ENCODE data around the gene DESI1. TPM values are rescaled to one million over a fixed set of nuclear protein-coding genes. Genes with fewer than 3 reads are reported as not detected.
"Not testable (repeated sequence)": the region's sequence is repeated elsewhere in the genome, so short reads cannot be mapped to it uniquely, and the experiment has no call there.

DESI1 gene
- total RNA-seq, 2 experiments from 2014 or later = 91.6 to 97.3 TPM

- ChIA-PET POLR2A (no interaction called here), CTCF (no interaction called here)
These were observed 21.0 kb upstream of the DESI1 start for GRCh38 chr22:41641854-41642253.

DNA sequence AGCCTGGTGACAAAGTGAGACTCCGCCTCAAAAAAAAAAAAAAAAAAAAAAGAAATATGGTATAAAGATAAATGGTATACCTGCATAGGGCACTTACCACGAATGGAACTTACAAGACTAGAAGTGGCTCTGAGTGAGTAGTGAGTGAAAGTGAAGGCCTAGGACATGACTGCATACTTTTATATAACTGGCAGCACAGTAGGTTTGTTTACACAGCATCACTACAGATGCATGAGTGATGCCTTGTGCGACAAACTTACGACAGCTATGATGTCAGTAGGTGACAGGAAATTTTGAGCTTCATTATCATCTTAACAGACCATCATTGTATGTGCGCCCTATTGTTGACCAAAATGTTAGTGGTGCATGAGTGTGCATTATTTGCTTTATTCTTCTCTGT is 17.9 kb upstream of the DESI1 start:
- CTCF ChIA-PET = interaction anchor here (1.6 kb wide), 1 partner anchor 28 kb away, joined by 8 read pairs; no protein-coding TSS in a partner anchor
- POLR2A ChIA-PET = interaction anchor here (0.5 kb wide), 1 partner anchor 39 kb away, joined by 3 read pairs; no protein-coding TSS in a partner anchor

DNA sequence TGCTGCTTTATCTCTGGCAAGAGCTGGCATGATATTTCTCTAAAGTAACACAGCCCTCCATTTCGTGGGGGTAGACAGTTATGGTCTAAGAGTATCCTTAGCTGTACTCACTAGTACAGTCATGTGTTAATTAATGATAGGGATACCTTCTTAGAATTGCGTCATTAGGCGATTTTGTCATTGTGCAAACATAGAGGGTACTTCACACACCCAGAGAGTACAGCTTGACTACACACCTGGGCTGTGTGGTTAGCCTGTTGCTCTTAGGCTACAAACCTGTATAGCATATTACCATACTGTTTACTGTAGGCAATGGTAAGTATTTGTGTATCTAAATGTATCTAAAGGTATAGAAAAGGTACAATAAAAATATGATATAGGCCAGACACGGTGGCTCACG is 17.3 kb upstream of the DESI1 start:
- CTCF ChIA-PET = interaction anchor here (1.6 kb wide), 1 partner anchor 28 kb away, joined by 8 read pairs; no protein-coding TSS in a partner anchor

DNA sequence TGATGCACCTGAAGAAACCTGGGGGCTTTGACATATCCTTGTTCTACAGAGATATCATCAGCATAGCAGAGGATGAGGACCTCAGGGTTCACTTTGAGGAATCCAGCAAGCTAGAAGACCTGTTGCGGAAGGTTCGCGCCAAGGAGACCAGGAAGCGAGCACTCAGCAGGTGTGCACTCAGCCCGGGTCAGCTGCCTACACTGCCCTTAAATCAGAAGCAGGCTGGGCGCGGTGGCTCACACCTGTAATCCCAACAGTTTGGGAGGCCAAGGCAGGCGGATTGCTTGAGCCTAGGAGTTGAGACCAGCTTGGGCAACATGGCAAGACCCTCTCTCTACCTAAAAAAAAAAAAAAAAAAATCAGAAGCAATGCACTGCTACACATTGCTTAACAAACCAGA is 16.8 kb upstream of the DESI1 start:
- ChIA-PET CTCF (interaction anchor here (1.0 to 1.6 kb wide), 2 partner anchors 29 to 162 kb away, joined by 4 to 8 read pairs; no protein-coding TSS in a partner anchor), POLR2A (interaction anchor here (0.9 kb wide), 1 partner anchor 9 kb away, joined by 8 read pairs; no protein-coding TSS in a partner anchor)

More for the DNA sequence above, 17.3 kb upstream of the DESI1 start:
- POLR2A ChIA-PET = interaction anchor here (0.9 kb wide), 1 partner anchor 9 kb away, joined by 8 read pairs; no protein-coding TSS in a partner anchor

DNA sequence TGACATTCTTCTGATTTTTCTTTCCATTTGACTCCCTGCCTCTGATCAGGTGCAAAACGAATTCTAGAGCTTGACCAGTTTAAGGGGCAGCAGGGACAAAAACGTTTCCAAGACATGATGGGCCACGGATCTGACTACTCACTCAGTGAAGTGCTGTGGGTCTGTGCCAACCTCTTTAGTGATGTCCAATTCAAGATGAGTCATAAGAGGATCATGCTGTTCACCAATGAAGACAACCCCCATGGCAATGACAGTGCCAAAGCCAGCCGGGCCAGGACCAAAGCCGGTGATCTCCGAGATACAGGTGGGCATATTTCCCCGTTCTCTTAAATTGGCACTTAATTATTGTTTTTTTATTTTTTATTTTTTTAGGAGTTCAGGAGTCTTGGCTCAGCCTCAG is 15.6 kb upstream of the DESI1 start:
- ChIA-PET POLR2A (no interaction called here), CTCF (no interaction called here)

GRCh38 chr22:41634610-41635009 is 13.8 kb upstream of the DESI1 start:
- POLR2A ChIA-PET, CTCF ChIA-PET: not testable (repeated sequence)

DNA sequence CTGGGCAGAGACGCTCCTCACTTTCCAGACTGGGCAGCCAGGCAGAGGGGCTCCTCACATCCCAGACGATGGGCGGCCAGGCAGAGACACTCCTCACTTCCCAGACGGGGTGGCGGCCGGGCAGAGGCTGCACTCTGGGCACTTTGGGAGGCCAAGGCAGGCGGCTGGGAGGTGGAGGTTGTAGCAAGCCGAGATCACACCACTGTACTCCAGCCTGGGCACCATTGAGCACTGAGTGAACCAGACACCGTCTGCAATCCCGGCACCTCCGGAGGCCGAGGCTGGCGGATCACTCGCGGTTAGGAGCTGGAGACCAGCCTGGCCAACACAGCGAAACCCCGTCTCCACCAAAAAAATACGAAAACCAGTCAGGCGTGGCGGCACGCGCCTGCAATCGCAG is 10.8 kb upstream of the DESI1 start:
- CTCF ChIA-PET, POLR2A ChIA-PET: not testable (repeated sequence)

- CTCF ChIA-PET, POLR2A ChIA-PET: not testable (repeated sequence)
These were observed 10.3 kb upstream of the DESI1 start for GRCh38 chr22:41631115-41631514.

- ChIA-PET POLR2A (no interaction called here), CTCF (interaction anchor here (3.0 kb wide), 1 partner anchor 41 kb away, joined by 11 read pairs; no protein-coding TSS in a partner anchor)
These were observed 4.7 kb upstream of the DESI1 start for GRCh38 chr22:41625577-41625976.

- POLR2A ChIA-PET = interaction anchor here (0.6 to 4.6 kb wide), 4 partner anchors 32 to 214 kb away, joined by 4 to 40 read pairs (median 5); partner anchors contain the start of genes CCDC134, PMM1 and TOB2
- CTCF ChIA-PET = interaction anchor here (0.6 to 1.5 kb wide), 2 partner anchors 42 to 307 kb away, joined by 3 to 4 read pairs; no protein-coding TSS in a partner anchor
These were observed 1.0 kb upstream of the DESI1 start for GRCh38 chr22:41621911-41622179.

DNA sequence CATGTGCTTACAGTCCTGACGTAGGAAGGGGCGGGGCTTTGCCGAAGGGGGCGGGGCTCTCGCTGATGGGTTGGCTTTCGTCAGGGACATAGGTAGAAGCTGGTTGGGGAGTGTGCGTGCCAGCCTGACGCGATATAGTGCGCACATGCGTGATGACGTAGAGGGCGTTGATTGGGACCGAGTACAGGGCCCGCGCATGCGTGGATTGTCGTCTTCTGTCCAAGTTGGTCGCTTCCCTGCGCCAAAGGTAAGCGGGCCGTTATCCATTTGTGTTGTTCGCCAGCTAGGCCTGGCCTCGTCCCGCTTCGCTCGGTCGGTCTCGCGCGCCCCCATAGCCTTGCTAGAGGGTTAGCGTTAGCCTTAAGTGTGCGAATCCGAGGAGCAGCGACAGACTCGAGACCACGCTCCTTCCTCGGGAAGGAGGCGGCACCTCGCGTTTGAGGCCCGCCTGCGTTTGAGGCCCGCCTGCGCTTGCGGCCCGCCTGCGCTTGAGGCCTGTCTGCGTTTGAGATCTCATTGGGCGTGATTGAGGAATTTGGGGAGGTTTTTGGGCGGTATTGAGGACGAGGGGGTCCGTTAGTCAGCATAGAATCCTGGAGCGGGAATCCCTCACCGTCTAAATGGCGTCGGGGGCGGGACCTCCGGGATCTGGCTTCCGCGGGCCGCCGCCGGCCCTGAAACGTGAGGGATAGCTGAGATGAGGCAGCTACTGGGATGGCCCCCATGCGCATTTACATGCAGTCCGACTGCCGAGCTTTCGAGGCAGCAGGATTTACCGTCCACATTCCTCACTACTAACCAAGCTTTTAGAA is 462 bp upstream of the DESI1 start, which contains the start of gene XRCC6:
XRCC6 (plus strand) TSS at position 197 of the 812 bp plus-strand sequence. CDS start 710 bp downstream, outside the sequence.
- ChIA-PET POLR2A (interaction anchor here (0.5 to 4.6 kb wide), 11 partner anchors 17 to 353 kb away, joined by 3 to 40 read pairs (median 6); partner anchors contain the start of genes CCDC134, PHF5A, PMM1 and SNU13), CTCF (interaction anchor here (0.6 to 1.5 kb wide), 3 partner anchors 32 to 308 kb away, joined by 3 to 4 read pairs (median 3); partner anchors contain the start of gene PMM1)

- ChIA-PET POLR2A (interaction anchor here (0.5 to 4.6 kb wide), 8 partner anchors 16 to 324 kb away, joined by 3 to 40 read pairs (median 6); partner anchors contain the start of genes ACO2, PMM1, POLR3H and SNU13), CTCF (interaction anchor here (1.5 kb wide), 1 partner anchor 47 kb away, joined by 6 read pairs; no protein-coding TSS in a partner anchor)
These were observed 759 bp downstream of the DESI1 start for GRCh38 chr22:41619979-41620588.

- POLR2A ChIA-PET = interaction anchor here (0.6 kb wide), 1 partner anchor 976 kb away, joined by 3 read pairs; no protein-coding TSS in a partner anchor
- CTCF ChIA-PET = no interaction called here
These were observed 7.4 kb downstream of the DESI1 start for GRCh38 chr22:41613456-41613855.

- ChIA-PET POLR2A (interaction anchor here (0.7 kb wide), 1 partner anchor 28 kb away, joined by 8 read pairs; no protein-coding TSS in a partner anchor), CTCF (interaction anchor here (0.6 kb wide), 1 partner anchor 165 kb away, joined by 4 read pairs; no protein-coding TSS in a partner anchor)
These were observed 8.1 kb downstream of the DESI1 start for GRCh38 chr22:41612603-41613306.

GRCh38 chr22:41608386-41608785 is 12.5 kb downstream of the DESI1 start:
- CTCF ChIA-PET = no interaction called here

GRCh38 chr22:41603873-41604332 is 16.9 kb downstream of the DESI1 start:
- ChIA-PET POLR2A (interaction anchor here (0.6 to 2.1 kb wide), 6 partner anchors 10 to 681 kb away, joined by 3 to 14 read pairs (median 6); partner anchors contain the start of genes DESI1, PMM1 and XRCC6), CTCF (interaction anchor here (0.7 to 1.2 kb wide), 3 partner anchors 47 to 194 kb away, joined by 3 read pairs; no protein-coding TSS in a partner anchor)

More at GRCh38 chr22:41608386-41608785, 12.5 kb downstream of the DESI1 start:
- POLR2A ChIA-PET = no interaction called here

DNA sequence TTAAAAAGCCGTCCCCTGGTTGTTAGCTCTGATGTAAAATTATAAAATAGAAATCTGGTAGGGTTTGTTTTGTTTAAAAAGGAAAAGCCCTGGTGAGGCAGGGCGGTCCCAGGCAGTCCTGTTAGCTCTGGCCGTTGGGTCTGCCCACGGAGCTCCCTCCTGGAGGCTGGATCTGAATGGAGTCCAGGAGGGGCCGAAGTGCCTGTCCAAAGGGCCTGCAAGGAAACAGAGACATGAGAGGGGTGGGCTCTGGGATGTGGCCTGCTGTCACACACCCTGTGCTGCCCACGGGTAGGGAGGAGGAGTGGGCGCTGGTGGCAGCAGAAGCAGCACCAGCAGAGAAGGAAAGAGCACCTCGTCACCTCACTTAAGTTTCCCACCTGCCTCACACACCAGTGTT is 19.9 kb downstream of the DESI1 start:
- ChIA-PET CTCF (interaction anchor here (1.1 kb wide), 1 partner anchor 68 kb away, joined by 3 read pairs; no protein-coding TSS in a partner anchor), POLR2A (no interaction called here)

GRCh38 chr22:41598891-41599635 is 21.8 kb downstream of the DESI1 start:
- POLR2A ChIA-PET = interaction anchor here (1.0 kb wide), 1 partner anchor 136 kb away, joined by 7 read pairs; no protein-coding TSS in a partner anchor
- CTCF ChIA-PET = no interaction called here

Data from activated CD8-positive, alpha-beta memory T cell treated with anti-CD3 and anti-CD28 coated beads for 36 hours (primary cell).